HepG2 (cell line): Measurements from ENCODE around the gene FBLL1. TPM values are rescaled to one million over a fixed set of nuclear protein-coding genes. Genes with fewer than 3 reads are reported as not detected.
A peak's percentile ranks its signal among the peaks of the same experiment; 100 is the strongest.

ENCODE experiments used
- CREM ChIP-seq, 2 experiments: sonication (generic) in 1 of 2; formaldehyde crosslinking in 1 of 2; IDR thresholded peaks; 2 replicates each; pipeline versions ENCODE4 v1.4.0 to v1.6.1; 2016 to 2020; ENCODE audit warnings: antibody characterized with exemption in 1 of 2, mild to moderate bottlenecking in 1 of 2, missing genetic modification reagents in 1 of 2
- HMG20B ChIP-seq: conservative IDR thresholded peaks from 2 replicates; pipeline ENCODE4 v1.6.1; 2016; ENCODE audit warnings: missing genetic modification reagents, missing compliant biosample characterization
- HNF4G ChIP-seq, 2 experiments: sonication (generic) in 1 of 2; formaldehyde crosslinking in 1 of 2; IDR thresholded peaks; 2 replicates each; pipeline versions ENCODE4 v1.4.0 to v1.6.1; 2011 to 2020; ENCODE audit warnings: borderline replicate concordance in 2 of 2, low read depth in 2 of 2, mild to moderate bottlenecking in 2 of 2, low read length in 1 of 2, missing genetic modification reagents in 1 of 2, moderate library complexity in 1 of 2
- KDM2A ChIP-seq: sonication (generic); formaldehyde crosslinking; IDR thresholded peaks from 2 replicates; pipeline ENCODE4 v1.4.0; 2020; ENCODE audit warnings: low read depth, missing genetic modification reagents, borderline replicate concordance
- LCORL ChIP-seq, 2 experiments: fragments of 450-650 bp in 1 of 2; sonication (generic) in 1 of 2; formaldehyde crosslinking in 1 of 2; IDR thresholded peaks; 2 replicates each; pipeline versions ENCODE4 v1.5.0 to v1.6.1; 2017 to 2020; ENCODE audit warnings: antibody characterized with exemption in 1 of 2, missing genetic modification reagents in 1 of 2
- MBNL3 ChIP-seq: fragments of 250-450 bp; sonication (Bioruptor Pico); conservative IDR thresholded peaks from 2 replicates; pipeline ENCODE4 v1.8.0; 2022; ENCODE audit warnings: mild to moderate bottlenecking, inconsistent platforms
- MTF1 ChIP-seq: sonication (generic); formaldehyde crosslinking; IDR thresholded peaks from 2 replicates; pipeline ENCODE4 v1.5.0; 2020; ENCODE audit warnings: missing genetic modification reagents
- NR2C2 ChIP-seq: sonication (generic); formaldehyde crosslinking; IDR thresholded peaks from 2 replicates; pipeline ENCODE4 v1.4.0; 2020; ENCODE audit warnings: missing genetic modification reagents, mild to moderate bottlenecking, moderate library complexity, borderline replicate concordance
- SP4 ChIP-seq: sonication (generic); formaldehyde crosslinking; IDR thresholded peaks from 2 replicates; pipeline ENCODE4 v1.8.1; 2023; ENCODE audit warnings: mild to moderate bottlenecking, missing genetic modification reagents
- SP5 ChIP-seq: IDR thresholded peaks from 2 replicates; pipeline ENCODE4 v1.6.1; 2016; ENCODE audit warnings: low read depth, borderline replicate concordance
- SSRP1 ChIP-seq: IDR thresholded peaks from 2 replicates; pipeline ENCODE4 v1.6.1; 2016; ENCODE audit warnings: control low read depth
- TBL1XR1 ChIP-seq: fragments of 150-350 bp; IDR thresholded peaks from 2 replicates; pipeline ENCODE4 v1.6.1; 2014; ENCODE audit warnings: borderline replicate concordance, low read length; ENCODE audit not compliant: partially characterized antibody
- U2AF2 ChIP-seq: fragments of 200-400 bp; formaldehyde crosslinking; IDR thresholded peaks from 2 replicates; pipeline ENCODE4 v1.6.1; 2017; ENCODE audit warnings: low read depth, mild to moderate bottlenecking, low read length
- ZFP37 ChIP-seq: sonication (generic); formaldehyde crosslinking; IDR thresholded peaks from 2 replicates; pipeline ENCODE4 v1.4.0; 2020; ENCODE audit warnings: missing genetic modification reagents, borderline replicate concordance
- ZNF12 ChIP-seq: sonication (generic); formaldehyde crosslinking; IDR thresholded peaks from 2 replicates; pipeline ENCODE4 v1.5.0; 2020; ENCODE audit warnings: missing genetic modification reagents
- ZNF766 ChIP-seq: sonication (generic); formaldehyde crosslinking; IDR thresholded peaks from 2 replicates; pipeline ENCODE4 v1.5.0; 2020; ENCODE audit warnings: missing genetic modification reagents, borderline replicate concordance
- ZNF772 ChIP-seq: sonication (generic); formaldehyde crosslinking; IDR thresholded peaks from 2 replicates; pipeline ENCODE4 v1.5.0; 2020; ENCODE audit warnings: mild to moderate bottlenecking, missing genetic modification reagents
- polyA plus RNA-seq, 8 experiments: library from polyadenylated mRNA; depleted of rRNA in 3 of 8; stranded (reverse) in 7 of 8; unstranded in 1 of 8; fragments of >200 nt; fragmentation: Illumina TruSeq in 4 of 8; extraction: Trizol in 4 of 8; gene quantifications; 2 replicates each; pipeline versions ENCODE4 v1.2.1 to v1.2.3, GENCODE V29; 2011 to 2016; ENCODE audit warnings: low read depth in 4 of 8, missing spikeins in 1 of 8, mixed read lengths in 1 of 8; ENCODE audit not compliant: insufficient read depth in 1 of 8
- total RNA-seq, 5 experiments: library from RNA; depleted of rRNA; stranded (reverse); fragments of >200 nt; fragmentation: Illumina TruSeq; extraction: Trizol; gene quantifications; 2 replicates each; pipeline ENCODE4 v1.2.3, GENCODE V29; 2016; ENCODE audit warnings: low read depth in 1 of 5
- TF ChIP-seq, protein P1 (sequence below): sonication (generic); formaldehyde crosslinking; IDR thresholded peaks from 2 replicates; pipeline ENCODE4 v1.4.0; 2020; ENCODE audit warnings: mild to moderate bottlenecking, missing genetic modification reagents
- TF ChIP-seq, protein P2 (sequence below): sonication (generic); formaldehyde crosslinking; IDR thresholded peaks from 2 replicates; pipeline ENCODE4 v1.4.0; 2020; ENCODE audit warnings: missing genetic modification reagents, mild to moderate bottlenecking, borderline replicate concordance
- TF ChIP-seq, protein P3 (sequence below): sonication (generic); formaldehyde crosslinking; IDR thresholded peaks from 2 replicates; pipeline ENCODE4 v1.4.0; 2020; ENCODE audit warnings: missing genetic modification reagents, borderline replicate concordance
- TF ChIP-seq, protein P4 (sequence below): sonication (generic); formaldehyde crosslinking; IDR thresholded peaks from 2 replicates; pipeline ENCODE4; 2020; ENCODE audit warnings: missing genetic modification reagents, mild to moderate bottlenecking, borderline replicate concordance

Gene FBLL1
- total and polyA plus RNA-seq, 2 of the 13 experiments (the other 11 are each of a cell fraction or from before 2014, with no cell fraction given) = 0.17 to 0.18 TPM

DNA sequence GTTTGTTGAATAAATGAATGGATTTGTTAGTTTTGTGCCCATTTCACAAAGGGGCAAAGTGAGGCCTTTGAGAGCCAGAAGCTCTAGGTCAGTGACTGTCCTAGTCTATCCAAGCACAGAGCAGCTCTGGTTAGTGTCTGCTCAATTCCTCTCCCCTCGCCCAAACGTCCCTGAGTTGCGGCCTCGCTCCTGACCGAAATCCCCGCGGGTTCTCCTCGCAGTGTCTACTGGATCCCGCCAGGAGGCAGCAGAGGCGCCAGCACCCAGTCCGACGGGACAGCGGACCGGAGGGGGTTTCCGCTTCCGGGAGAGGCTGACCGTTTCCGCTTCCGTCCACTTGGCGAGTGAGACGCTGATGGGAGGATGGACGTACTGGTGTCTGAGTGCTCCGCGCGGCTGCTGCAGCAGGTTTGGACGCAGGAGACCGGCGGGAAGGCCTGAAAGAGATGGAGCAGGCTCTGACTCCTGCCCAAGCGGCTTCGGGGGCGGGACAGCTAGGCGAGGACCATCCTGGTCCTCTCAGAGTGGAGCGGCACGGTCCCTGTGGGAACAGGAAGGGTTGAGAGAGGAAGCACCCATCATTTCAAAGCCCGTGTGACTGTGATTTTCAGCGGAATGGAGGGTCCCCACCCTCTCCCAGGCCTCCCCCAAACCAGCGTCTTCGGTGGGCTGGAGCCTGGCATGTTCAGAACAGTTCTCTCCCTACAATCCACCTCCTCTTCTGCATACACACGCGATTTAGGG, 42.8 kb upstream of the FBLL1 start, which contains the start of gene RARS1 (continued):
- peak; percentile 98 for TF ChIP-seq ZNF772 (CRISPR knock-in tag)
- no peak for TF ChIP-seq MBNL3 (CRISPR knock-in tag)
- no peak for TF ChIP-seq HNF4G (IDR thresholded peaks at IDR 0.05; ENCODE audit: borderline replicate concordance, low read depth, low read length)
- no peak for TF ChIP-seq HNF4G (CRISPR knock-in tag; IDR thresholded peaks at IDR 0.05; ENCODE audit: borderline replicate concordance, low read depth)
- TF ChIP-seq, protein P1, sequence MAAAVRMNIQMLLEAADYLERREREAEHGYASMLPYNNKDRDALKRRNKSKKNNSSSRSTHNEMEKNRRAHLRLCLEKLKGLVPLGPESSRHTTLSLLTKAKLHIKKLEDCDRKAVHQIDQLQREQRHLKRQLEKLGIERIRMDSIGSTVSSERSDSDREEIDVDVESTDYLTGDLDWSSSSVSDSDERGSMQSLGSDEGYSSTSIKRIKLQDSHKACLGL = no peak
- no peak for TF ChIP-seq HMG20B (CRISPR knock-in tag)
- TF ChIP-seq LCORL (IDR thresholded peaks at IDR 0.05) = no peak
- peak; percentile 77 for TF ChIP-seq LCORL (CRISPR knock-in tag; IDR thresholded peaks at IDR 0.05)
- TF ChIP-seq, protein P2, sequence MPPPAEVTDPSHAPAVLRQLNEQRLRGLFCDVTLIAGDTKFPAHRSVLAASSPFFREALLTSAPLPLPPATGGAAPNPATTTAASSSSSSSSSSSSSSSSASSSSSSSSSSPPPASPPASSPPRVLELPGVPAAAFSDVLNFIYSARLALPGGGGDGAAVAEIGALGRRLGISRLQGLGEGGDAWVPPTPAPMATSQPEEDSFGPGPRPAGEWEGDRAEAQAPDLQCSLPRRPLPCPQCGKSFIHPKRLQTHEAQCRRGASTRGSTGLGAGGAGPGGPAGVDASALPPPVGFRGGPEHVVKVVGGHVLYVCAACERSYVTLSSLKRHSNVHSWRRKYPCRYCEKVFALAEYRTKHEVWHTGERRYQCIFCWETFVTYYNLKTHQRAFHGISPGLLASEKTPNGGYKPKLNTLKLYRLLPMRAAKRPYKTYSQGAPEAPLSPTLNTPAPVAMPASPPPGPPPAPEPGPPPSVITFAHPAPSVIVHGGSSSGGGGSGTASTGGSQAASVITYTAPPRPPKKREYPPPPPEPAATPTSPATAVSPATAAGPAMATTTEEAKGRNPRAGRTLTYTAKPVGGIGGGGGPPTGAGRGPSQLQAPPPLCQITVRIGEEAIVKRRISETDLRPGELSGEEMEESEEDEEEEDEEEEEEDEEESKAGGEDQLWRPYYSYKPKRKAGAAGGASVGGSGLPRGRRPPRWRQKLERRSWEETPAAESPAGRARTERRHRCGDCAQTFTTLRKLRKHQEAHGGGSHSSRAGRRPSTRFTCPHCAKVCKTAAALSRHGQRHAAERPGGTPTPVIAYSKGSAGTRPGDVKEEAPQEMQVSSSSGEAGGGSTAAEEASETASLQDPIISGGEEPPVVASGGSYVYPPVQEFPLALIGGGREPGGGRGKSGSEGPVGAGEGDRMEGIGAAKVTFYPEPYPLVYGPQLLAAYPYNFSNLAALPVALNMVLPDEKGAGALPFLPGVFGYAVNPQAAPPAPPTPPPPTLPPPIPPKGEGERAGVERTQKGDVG (CRISPR knock-in tag) = no peak
- TF ChIP-seq MTF1 (CRISPR knock-in tag) = no peak
- peak; percentile 83 for TF ChIP-seq CREM (IDR thresholded peaks at IDR 0.05)
- TF ChIP-seq CREM (CRISPR knock-in tag; IDR thresholded peaks at IDR 0.05) = no peak
- peak; percentile 92 for TF ChIP-seq ZFP37 (CRISPR knock-in tag)
- peak; percentile 66 for TF ChIP-seq TBL1XR1
- TF ChIP-seq U2AF2 = no peak
- TF ChIP-seq NR2C2 = peak; percentile 92
- TF ChIP-seq SSRP1 (CRISPR knock-in tag) = no peak
- TF ChIP-seq ZNF766 = peak; percentile 61; the same call in 1 of the 2 replicates
- peak; percentile 85 for TF ChIP-seq SP4 (CRISPR knock-in tag)
- TF ChIP-seq KDM2A (CRISPR knock-in tag) = peak; percentile 98
- TF ChIP-seq, protein P3, sequence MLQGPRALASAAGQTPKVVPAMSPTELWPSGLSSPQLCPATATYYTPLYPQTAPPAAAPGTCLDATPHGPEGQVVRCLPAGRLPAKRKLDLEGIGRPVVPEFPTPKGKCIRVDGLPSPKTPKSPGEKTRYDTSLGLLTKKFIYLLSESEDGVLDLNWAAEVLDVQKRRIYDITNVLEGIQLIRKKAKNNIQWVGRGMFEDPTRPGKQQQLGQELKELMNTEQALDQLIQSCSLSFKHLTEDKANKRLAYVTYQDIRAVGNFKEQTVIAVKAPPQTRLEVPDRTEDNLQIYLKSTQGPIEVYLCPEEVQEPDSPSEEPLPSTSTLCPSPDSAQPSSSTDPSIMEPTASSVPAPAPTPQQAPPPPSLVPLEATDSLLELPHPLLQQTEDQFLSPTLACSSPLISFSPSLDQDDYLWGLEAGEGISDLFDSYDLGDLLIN (CRISPR knock-in tag) = peak; percentile 63; the same call in 1 of the 2 replicates
- TF ChIP-seq ZNF12 = peak; percentile 61; the same call in 1 of the 2 replicates
- peak; percentile 21; the same call in 1 of the 2 replicates for TF ChIP-seq SP5 (CRISPR knock-in tag)
- TF ChIP-seq, protein P4, sequence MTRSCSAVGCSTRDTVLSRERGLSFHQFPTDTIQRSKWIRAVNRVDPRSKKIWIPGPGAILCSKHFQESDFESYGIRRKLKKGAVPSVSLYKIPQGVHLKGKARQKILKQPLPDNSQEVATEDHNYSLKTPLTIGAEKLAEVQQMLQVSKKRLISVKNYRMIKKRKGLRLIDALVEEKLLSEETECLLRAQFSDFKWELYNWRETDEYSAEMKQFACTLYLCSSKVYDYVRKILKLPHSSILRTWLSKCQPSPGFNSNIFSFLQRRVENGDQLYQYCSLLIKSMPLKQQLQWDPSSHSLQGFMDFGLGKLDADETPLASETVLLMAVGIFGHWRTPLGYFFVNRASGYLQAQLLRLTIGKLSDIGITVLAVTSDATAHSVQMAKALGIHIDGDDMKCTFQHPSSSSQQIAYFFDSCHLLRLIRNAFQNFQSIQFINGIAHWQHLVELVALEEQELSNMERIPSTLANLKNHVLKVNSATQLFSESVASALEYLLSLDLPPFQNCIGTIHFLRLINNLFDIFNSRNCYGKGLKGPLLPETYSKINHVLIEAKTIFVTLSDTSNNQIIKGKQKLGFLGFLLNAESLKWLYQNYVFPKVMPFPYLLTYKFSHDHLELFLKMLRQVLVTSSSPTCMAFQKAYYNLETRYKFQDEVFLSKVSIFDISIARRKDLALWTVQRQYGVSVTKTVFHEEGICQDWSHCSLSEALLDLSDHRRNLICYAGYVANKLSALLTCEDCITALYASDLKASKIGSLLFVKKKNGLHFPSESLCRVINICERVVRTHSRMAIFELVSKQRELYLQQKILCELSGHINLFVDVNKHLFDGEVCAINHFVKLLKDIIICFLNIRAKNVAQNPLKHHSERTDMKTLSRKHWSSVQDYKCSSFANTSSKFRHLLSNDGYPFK (CRISPR knock-in tag) = peak; percentile 83; the same call in 1 of the 2 replicates
